Activated CD4-positive, alpha-beta T cell treated with anti-CD3 and anti-CD28 coated beads, Interleukin-2, amount 50 U/mL, for 1 hour (primary cell): ENCODE measurements around the gene BNC2.

Experiments
- DNase-seq: peaks from one replicate; pipeline ENCODE4 v3.0.0-alpha.2; 2020

The BNC2 gene

DNA sequence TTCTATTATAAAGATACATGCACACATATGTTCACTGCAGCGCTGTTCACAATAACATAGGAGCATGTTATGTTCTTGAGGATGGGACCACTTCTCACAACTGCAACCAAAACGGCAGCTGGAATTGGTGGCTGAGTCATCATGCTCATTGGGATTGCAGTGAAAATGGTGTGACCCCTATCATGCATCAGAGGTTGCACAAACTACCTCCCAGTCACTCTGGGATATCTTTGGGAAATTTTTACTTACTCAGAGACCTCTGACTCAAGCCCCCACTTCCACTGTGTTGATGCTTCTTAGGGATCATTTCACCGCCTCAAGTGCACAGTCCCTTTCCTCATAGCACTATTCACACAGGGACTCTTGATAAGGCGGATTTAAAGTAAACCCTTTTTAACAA lies 474.1 kb downstream of the BNC2 start:
- DNase-seq = no peak

DNA sequence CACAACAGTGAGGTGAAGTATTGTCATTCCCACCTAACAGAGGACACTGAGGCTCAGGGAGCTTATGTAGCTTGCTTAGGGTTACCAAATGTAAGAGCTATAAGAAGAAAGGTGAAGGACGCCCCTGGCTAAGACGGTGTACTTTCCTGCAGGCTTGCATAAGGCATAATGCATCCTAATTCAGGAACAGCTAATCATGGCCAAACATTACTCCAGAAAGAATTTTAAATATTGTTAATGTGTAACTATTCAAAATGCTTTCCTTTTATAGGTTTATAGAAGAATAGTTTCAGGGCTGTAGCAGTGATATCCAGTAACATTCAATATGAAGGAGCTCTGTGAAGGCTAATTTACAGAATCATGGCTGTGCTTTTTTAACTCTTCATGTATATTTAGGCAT lies 479.1 kb downstream of the BNC2 start:
- DNase-seq = no peak

DNA sequence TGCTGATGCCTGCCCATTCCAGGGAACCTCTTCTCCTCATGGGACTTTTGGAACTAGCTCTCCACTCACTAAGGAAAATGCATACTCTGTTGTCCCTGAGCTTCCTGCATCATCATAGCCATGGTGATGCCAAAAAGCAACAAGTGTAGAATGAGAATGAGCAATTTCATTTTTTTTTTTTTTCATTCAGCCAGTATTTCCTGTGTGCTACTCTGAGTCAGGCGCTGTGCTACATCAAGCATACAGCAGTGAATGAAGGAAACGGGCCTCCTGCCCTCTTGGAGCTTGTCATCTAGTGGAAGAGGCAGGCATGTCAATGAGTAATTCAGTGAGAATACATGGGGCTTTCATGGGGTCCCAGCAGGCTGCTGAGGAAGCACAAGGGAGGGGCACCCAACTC lies 483.1 kb downstream of the BNC2 start:
- DNase-seq = no peak

DNA sequence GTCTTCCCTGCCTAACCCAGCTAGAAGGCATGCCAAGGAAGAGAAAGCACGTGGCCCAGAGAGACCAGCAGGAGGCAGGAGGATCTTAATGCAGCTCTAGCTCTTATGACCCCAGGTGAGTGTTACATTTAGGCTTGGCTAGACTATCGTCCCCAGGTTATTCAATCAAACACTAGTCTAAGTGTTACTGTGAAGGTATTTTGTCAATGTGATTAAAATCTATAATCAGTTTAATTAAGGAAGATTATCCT lies 483.7 kb downstream of the BNC2 start:
- DNase-seq = no peak

DNA sequence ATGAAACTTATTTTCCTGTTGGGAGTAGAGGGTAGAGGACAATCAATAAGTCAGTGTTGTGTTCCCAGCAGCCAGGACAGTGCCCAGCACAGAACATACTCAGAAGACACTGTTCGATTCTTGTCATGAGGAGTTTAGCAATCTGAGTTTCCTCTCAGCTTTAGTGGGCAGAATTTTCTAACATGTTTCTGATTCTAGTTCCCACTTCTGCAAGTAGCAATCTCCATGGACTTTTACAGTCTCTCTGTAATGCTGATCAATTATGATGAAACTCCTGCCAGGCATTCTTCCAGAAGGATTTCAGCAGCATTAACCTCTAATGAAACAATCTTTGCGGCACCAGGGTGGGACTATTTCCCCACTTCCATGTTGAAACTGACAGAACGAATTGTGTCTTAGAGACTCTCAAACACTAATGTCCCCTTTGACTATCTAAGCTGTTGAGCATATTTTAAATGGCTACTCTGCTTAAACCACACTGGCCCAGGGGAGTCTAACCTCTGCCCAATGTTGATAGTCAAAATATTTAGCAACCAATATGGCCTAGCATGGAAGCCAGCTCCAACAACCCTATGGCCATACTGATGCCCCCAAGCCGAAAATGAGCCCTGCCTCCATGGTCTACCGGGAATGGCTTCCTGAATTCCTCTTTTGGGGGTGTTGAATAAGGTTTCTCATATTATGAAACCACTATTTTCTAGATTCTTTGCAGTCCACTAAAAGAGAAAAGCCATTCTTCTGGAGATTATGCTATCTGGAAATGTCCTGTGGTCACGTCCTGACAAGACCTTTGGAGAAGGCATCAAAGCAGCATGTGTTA lies 484.3 kb downstream of the BNC2 start:
- DNase-seq = no peak

DNA sequence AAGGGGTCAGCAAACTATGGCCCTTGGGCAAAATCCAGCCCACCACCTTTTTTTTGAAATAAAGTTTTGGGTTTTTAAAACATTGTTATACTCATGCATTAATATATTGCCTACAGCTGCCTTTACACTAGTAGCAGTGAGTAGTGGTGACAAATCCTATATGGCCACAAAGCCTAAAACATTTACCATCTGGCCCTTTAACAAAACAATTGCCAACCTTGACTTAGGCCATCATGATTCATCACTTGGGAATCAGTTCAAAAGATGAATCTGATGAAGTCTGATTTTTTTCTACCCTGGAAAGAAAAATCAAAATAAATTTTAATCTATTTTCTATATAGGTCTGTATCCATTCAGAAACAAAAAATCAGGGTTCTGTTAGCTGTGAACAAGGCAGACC lies 484.9 kb downstream of the BNC2 start:
- no peak for DNase-seq

DNA sequence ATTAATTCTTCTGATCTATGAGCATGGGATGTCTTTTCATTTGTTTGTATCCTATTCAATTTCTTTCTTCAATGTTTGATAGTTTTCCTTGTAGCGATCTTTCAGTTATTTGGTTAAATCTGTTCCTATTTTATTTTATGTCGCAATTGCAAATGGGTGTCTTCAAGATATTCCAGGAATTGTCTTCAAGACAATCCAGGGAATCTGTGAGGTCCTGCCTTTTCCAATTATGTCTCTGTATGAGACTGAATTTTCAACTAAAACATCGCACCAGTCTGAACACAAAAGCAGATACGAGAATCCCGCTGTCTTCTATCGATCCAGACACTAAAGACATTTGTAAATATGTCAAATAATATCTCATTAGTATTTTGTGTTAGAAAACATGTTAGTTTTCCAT lies 485.5 kb downstream of the BNC2 start:
- DNase-seq = no peak

DNA sequence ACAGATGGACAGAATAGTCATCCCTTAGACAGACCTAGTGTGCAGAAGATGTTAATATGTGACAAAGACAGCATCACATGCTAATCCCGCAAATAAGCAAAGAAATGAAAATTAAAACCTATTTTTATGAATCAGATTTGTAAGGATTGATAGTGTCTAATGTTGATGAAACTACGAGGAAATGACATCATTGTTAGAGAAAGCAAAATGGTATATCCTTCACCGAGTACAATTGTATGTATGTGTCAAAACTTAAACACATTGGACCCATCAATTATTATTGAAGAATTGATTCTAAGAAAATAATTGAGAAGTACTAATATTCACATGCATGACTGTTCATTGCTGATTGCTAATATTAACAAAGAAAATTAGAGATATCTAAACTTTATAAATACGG lies 493.2 kb downstream of the BNC2 start:
- DNase-seq = no peak

DNA sequence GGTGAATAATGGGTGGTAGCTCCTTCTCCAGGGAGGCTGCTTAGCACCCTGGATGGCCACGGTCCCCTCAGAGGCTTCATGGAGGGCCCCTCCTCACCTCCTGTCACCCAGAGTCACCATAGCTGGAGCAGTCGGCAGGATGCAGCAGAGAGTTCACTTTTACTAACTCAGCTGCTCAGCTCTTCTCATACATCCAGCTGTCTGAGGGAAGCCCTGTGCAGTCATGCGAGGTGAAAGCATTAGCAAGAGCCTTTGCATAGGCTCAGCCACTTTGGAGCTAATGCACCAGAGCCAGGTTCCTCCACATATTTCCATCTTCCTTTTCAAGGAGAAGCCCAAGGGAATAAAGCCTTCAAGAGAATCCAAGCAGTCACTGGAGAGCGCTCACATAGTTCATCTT lies 499.2 kb downstream of the BNC2 start:
- no peak for DNase-seq

DNA sequence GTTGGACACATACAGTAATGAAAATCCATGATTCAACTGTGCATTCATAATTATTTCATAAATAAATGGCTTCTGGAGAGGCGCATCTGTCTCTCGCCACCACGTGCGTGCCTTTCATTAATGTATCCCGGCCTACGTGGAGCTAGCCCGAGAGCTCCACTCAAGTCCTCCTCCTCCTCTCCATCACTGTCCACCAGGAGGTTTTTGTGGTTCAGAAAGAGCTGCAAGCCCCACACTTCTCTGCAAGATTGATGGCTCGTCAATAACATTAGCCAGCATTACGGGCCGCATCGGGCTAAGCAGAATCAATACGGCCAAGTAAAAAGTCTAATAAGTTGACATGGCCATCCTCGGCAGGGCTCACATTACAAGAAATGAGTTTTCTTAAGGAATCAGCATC lies 499.8 kb downstream of the BNC2 start:
- no peak for DNase-seq

DNA sequence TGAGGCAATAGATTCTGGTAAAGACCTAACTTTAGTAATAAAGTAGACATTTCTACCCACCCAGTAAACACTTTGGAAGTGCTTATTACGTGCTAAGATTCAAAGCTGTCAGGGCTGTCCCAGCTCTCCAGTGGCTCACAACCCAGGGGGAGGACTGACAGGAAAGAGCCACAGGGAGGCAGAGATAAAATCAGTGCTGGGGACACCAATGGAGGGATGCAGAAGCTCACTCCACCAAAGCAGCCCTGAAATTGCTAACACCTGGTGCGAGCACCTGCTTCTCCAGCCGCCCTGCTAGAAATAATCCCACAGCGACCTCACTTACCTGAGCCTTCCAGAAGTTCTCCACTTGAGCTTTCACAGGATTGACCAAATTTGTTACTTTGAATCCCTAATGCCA lies 501.0 kb downstream of the BNC2 start:
- no peak for DNase-seq

DNA sequence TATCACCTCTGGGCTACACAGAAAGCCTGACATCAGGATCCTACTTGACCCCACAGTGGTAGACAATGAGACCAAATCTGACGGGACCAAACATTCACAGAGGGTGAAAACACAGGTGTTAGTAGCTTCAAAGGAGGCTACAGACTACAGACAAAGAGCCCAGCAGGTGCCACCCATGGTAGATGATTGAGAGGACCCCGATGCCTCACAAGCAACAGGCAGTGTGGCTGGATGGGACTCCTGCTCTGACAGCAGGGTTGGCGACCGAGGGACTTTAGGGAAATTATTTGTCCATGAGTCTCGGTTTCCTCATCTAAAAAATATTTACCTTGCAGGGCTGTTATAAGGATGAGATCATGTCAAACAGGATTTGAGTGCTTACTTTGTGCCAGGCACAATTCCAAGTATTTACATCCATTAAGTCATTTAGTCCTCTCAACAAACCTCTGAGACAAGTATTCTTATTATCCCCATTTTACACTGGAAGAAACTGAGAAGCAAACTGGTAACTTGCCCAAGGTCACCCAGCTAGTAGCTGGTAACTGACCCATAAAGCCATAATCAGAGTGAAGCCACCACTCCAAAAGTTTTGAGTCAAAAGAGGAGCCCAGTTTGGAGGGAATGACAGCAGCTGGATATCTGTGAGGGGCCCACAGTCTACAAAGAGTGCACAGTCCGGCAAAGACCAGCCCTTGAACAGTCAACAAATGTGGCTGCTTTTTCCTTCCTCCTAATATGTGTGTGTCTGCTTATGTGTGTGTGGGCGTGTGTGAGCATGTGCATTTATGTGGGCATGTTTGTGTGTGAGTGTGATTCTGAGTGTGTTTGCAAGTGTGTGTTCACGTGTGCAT lies 502.0 kb downstream of the BNC2 start:
- DNase-seq = no peak

DNA sequence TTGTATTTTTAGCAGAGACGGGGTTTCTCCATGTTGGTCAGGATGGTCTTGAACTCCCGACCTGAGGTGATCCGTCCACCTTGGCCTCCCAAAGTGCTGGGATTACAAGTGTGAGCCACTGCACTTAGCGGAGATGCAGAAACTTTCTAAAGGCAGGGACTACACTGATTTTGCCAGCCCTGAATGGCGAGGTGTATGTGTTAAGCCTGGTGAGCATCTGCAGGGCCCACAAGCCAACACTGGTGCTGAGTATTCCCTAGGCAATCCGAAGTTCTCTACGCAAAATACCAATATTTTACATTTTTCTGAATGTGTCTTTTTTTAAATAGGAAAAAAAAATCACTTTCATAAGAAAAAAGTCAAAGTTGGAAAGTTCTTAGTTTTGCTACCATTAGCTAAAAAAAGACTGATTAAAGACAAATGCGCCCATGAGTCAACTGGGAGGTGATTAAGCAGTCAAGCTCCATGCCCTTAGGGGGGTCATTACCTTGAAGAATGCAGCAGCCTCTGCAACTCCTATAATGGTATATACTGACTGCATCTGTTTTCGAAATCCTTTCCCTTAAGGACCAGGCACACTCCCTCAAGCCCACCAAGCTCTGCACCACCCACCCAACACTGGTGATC lies 502.8 kb downstream of the BNC2 start:
- DNase-seq = no peak

DNA sequence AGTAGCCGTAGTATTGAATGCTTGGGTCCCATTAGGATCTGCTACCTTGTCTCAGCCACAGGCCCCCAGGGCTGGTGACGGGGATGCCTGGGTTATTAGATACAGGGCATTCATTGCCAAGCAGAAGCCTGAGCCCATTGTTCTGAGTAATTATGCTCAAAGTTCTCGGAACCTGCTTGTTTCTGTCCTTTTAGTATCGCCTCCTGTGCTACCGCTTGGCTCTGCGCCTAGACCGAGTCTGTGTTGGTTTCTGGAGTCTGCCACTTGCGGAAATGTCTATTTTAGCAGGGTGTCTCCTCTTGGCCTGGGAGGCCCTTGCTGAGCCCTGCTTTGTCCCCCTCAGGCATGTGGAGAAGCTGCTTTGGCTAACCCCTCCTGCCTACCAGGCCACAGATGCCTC lies 506.1 kb downstream of the BNC2 start:
- DNase-seq = no peak

DNA sequence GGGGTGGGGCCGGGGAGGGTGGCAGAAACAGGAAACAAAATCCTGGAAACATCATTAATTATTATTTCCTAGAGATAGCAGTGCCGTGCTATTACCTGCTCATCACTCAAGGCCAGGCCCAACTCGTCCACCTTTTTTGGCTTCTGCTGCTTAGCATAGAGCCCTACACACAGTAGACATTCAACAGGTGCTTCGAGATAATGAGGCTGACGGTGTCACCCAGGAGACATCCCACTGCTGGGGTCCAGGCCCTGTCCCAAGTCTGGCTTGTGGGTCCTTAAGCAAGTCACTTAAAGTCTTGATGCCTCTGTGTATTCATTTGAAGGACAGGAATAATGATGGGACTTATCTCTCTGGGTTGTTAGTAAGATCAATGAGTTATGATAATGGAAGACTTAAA lies 506.6 kb downstream of the BNC2 start:
- DNase-seq = no peak

DNA sequence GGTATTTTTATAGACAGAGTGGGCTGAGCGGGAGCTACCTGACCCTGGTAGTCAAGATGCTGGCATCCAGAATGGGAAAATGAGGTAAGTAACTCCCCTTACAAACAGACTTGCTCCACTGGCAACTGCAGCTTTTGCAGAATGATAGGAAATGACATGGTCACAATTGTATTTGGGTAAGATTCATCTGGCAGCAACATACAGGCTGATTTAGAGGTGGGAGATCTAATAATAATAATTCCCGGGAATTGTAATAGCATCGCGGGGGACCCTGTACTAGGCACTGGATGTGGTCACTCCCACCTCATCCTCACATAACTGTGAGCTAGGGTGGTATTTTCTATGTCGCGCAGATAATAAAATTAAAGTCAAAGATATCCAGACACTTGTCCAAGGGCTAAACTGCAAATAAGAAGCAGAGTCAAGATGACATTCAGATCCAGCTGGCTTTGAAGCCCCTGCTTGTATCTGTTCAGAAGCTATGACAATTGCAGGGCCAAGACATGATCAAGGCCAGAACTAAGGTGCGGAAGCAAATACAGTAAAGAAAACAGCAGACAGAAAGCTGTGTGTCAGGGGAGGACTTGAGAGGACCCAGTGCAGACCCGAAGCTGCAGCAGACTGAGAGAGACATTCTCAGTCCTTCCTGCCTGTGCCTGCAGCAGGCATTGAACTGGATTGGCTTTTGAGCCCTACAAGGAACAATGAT lies 507.2 kb downstream of the BNC2 start:
- no peak for DNase-seq

DNA sequence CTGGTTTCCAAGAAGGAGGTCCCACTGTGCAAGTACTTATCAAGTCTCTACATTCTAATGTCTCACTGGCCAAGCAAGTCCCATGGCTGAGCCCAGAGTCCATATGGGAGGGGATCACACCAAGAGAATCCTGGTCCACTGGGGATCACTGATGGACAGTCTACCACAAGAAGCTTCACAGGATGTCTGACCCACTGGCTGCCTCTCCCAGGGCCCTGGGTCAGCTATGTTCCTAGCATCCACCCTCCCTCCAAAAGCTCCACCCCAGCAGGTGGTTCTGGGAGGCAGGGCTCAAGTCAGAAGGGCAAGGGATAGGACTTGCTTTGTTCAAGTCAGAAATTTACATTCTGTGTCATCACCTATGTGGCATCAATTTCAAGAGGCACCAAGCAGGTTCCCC lies 508.5 kb downstream of the BNC2 start:
- no peak for DNase-seq

DNA sequence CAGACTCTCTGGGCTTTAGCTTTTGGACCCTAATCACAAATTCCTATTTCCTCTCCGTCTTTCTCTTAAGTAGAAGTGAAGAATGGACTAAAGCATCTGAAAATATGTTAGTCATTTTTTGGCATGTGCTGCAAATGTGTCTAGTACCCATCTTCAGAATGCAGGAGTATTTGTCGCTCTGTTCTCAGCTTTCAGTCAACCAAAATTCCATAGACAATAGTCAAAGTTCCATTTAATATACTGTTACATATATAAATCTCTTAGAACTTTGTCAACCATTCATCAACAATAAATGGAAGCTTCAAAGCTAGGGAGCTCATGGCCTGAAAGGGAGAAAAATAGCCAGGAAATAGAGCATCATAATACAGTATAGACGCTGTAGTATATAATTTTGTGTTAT lies 509.4 kb downstream of the BNC2 start:
- DNase-seq = no peak

DNA sequence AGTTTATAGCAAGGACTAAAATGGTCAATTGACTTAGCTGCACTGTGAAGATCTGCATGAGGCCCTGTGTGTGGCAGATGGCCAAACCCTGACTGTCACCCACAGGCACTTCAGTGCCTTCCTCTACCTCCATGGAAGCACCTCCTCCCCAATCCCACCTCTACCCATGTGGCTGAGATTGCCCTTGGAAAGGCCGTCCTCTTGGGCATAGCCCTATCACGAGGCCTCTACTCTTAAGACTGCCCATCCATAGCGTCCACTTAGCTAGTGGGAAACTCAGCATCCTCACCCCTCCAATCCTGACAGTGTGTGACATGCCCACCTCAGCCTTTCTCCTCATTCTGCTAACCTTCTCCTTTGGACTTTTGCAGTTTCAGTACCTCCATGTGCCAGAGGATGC lies 510.2 kb downstream of the BNC2 start:
- DNase-seq = no peak
